GM23248 (cell line): Measurements from ENCODE around the gene VRK2.

Source experiments
- EZH2 ChIP-seq: fragments of 200-600 bp; sonication (generic); IDR thresholded peaks from 2 replicates; pipeline ENCODE4 v1.6.1; 2018; ENCODE audit warnings: antibody characterized with exemption, mild to moderate bottlenecking; ENCODE audit not compliant: insufficient read depth, poor library complexity, severe bottlenecking
- EZH2phosphoT487 ChIP-seq: fragments of 200-600 bp; sonication (generic); IDR thresholded peaks from 2 replicates; pipeline ENCODE4 v1.6.1; 2018; ENCODE audit warnings: antibody characterized with exemption, moderate library complexity, mild to moderate bottlenecking, low read depth; ENCODE audit not compliant: insufficient read depth

GRCh38 chr2:58046585-58047372, at the start of gene VRK2:
- no peak for TF ChIP-seq EZH2phosphoT487
- no peak for TF ChIP-seq EZH2
